GM23338 (cell line): ENCODE data around the gene BRI3BP. TPM values are rescaled to one million over a fixed set of nuclear protein-coding genes. Genes with fewer than 3 reads are reported as not detected.

Source experiments
- ATAC-seq: fragments of 200-7000 bp; cut with Tn5 transposase; 3 replicates; pipeline ENCODE4 v1.9.1; 2020
- DNase-seq: peaks from one replicate; pipeline ENCODE4 v3.0.0-alpha.2; 2015; ENCODE audit warnings: low spot score
- H2AFZ ChIP-seq: fragments of 200-600 bp; sonication (generic); 2 replicates; pipeline ENCODE4 v1.8.0; 2016; ENCODE audit warnings: antibody characterized with exemption, mild to moderate bottlenecking, moderate library complexity
- H3F3A ChIP-seq: fragments of 200-600 bp; sonication (generic); replicated peaks from 2 replicates; pipeline ENCODE4 v1.8.0; 2017; ENCODE audit warnings: antibody characterized with exemption, mixed run types, low read depth
- H3K27ac ChIP-seq: fragments of 200-600 bp; sonication (generic); 2 replicates; pipeline ENCODE4 v1.6.1; 2016; ENCODE audit warnings: low read depth
- H3K27me3 ChIP-seq: fragments of 200-600 bp; sonication (generic); 2 replicates; pipeline ENCODE4 v1.8.0; 2016; ENCODE audit warnings: mild to moderate bottlenecking, mixed run types, moderate library complexity; ENCODE audit not compliant: insufficient read depth
- H3K36me3 ChIP-seq: fragments of 200-600 bp; sonication (generic); 2 replicates; pipeline ENCODE4 v1.8.0; 2016; ENCODE audit warnings: mild to moderate bottlenecking; ENCODE audit not compliant: insufficient read depth
- H3K4me1 ChIP-seq: fragments of 200-600 bp; sonication (generic); 2 replicates; pipeline ENCODE4 v1.8.0; 2016; ENCODE audit warnings: mild to moderate bottlenecking, moderate library complexity; ENCODE audit not compliant: insufficient read depth
- H3K4me2 ChIP-seq: fragments of 200-600 bp; sonication (generic); 2 replicates; pipeline ENCODE4 v1.7.1; 2017; ENCODE audit warnings: mixed run types
- H3K4me3 ChIP-seq: fragments of 200-600 bp; sonication (generic); 2 replicates; pipeline ENCODE4 v1.6.1; 2016; ENCODE audit warnings: mixed run types
- H3K79me2 ChIP-seq: fragments of 200-600 bp; sonication (generic); replicated peaks from 2 replicates; pipeline ENCODE4 v1.8.0; 2017; ENCODE audit warnings: mild to moderate bottlenecking; ENCODE audit not compliant: insufficient read depth
- H3K9me2 ChIP-seq: fragments of 200-600 bp; sonication (generic); 2 replicates; pipeline ENCODE4 v1.8.0; 2017; ENCODE audit not compliant: insufficient read depth
- H4K20me1 ChIP-seq: fragments of 200-600 bp; sonication (generic); replicated peaks from 2 replicates; pipeline ENCODE4 v1.8.0; 2017; ENCODE audit warnings: mild to moderate bottlenecking; ENCODE audit not compliant: insufficient read depth
- H3K27ac Mint-ChIP-seq: 2 replicates; pipeline ENCODE4 v1.8.0; 2020; ENCODE audit warnings: inconsistent platforms, mild to moderate bottlenecking, moderate library complexity, mixed read lengths
- H3K27me3 Mint-ChIP-seq: 3 replicates; pipeline ENCODE4 v1.8.0; 2022; ENCODE audit warnings: low read depth, mild to moderate bottlenecking, moderate library complexity, mixed read lengths, inconsistent platforms; ENCODE audit not compliant: insufficient read depth, poor library complexity
- H3K36me3 Mint-ChIP-seq: 3 replicates; pipeline ENCODE4 v1.8.0; 2021; ENCODE audit warnings: low read depth, mild to moderate bottlenecking, inconsistent platforms, moderate library complexity, mixed read lengths
- H3K4me1 Mint-ChIP-seq: 3 replicates; pipeline ENCODE4 v1.8.0; 2020; ENCODE audit warnings: mild to moderate bottlenecking, inconsistent platforms, mixed read lengths
- H3K4me3 Mint-ChIP-seq: 3 replicates; pipeline ENCODE4 v1.8.0; 2021; ENCODE audit warnings: moderate library complexity, mild to moderate bottlenecking, inconsistent platforms, mixed read lengths
- H3K9me3 Mint-ChIP-seq: 3 replicates; pipeline ENCODE4 v1.8.0; 2020; ENCODE audit warnings: moderate library complexity, mild to moderate bottlenecking, inconsistent platforms, mixed read lengths
- CREB1 ChIP-seq: fragments of 250-450 bp; sonication (Bioruptor Pico); IDR thresholded peaks from 2 replicates; pipeline ENCODE4 v1.5.0; 2020; ENCODE audit warnings: low read depth, mild to moderate bottlenecking, moderate library complexity
- EZH2 ChIP-seq: fragments of 200-600 bp; sonication (generic); IDR thresholded peaks from one replicate; pipeline ENCODE4 v1.8.0; 2017; ENCODE audit warnings: antibody characterized with exemption, mild to moderate bottlenecking, low read depth; ENCODE audit not compliant: unreplicated experiment
- EZH2phosphoT487 ChIP-seq: fragments of 200-600 bp; sonication (generic); IDR thresholded peaks from one replicate; pipeline ENCODE4 v1.8.1; 2018; ENCODE audit warnings: antibody characterized with exemption; ENCODE audit not compliant: unreplicated experiment
- JUNB ChIP-seq: IDR thresholded peaks from one replicate; pipeline ENCODE4 v1.6.1; 2016; ENCODE audit warnings: antibody characterized with exemption; ENCODE audit not compliant: unreplicated experiment
- NANOG ChIP-seq: IDR thresholded peaks from 2 replicates; pipeline ENCODE4 v1.6.1; 2016; ENCODE audit warnings: antibody characterized with exemption, borderline replicate concordance
- POLR2AphosphoS5 ChIP-seq: IDR thresholded peaks from 2 replicates; pipeline ENCODE4 v1.6.1; 2016; ENCODE audit warnings: antibody characterized with exemption, low read depth
- STAT1 ChIP-seq: IDR thresholded peaks from one replicate; pipeline ENCODE4 v1.6.1; 2016; ENCODE audit warnings: antibody characterized with exemption; ENCODE audit not compliant: unreplicated experiment
- ZNF114 ChIP-seq: fragments of 250-450 bp; sonication (Bioruptor Pico); IDR thresholded peaks from 2 replicates; pipeline ENCODE4 v1.5.0; 2020; ENCODE audit warnings: mild to moderate bottlenecking, moderate library complexity
- polyA plus RNA-seq: library from polyadenylated mRNA; unstranded; fragments of >200 nt; fragmentation: Nextera tagmentation; extraction: Ambion mirVana; gene quantifications from 2 replicates; pipeline ENCODE4 v1.2.1, GENCODE V29; 2016
- total RNA-seq: library from RNA; depleted of rRNA; stranded (reverse); fragments of >200 nt; shearing (Covaris generic); gene quantifications from 2 replicates; pipeline ENCODE4 v1.2.3, GENCODE V29; 2014
- TF ChIP-seq, protein P1 (sequence below), 2 experiments: fragments of 200-600 bp in 1 of 2; sonication (generic) in 1 of 2; conservative IDR thresholded peaks; 2 replicates each; pipeline versions ENCODE4 v1.5.1 to v1.6.1; 2016 to 2017; ENCODE audit warnings: antibody characterized with exemption in 2 of 2, low read depth in 2 of 2, mild to moderate bottlenecking in 2 of 2, moderate library complexity in 1 of 2
- TF ChIP-seq, protein P2 (sequence below): IDR thresholded peaks from one replicate; pipeline ENCODE4 v1.6.1; 2018; ENCODE audit warnings: antibody characterized with exemption; ENCODE audit not compliant: unreplicated experiment

Gene BRI3BP
- total and polyA plus RNA-seq, 2 experiments from 2014 or later, result 5.8 to 10.7 TPM

DNA sequence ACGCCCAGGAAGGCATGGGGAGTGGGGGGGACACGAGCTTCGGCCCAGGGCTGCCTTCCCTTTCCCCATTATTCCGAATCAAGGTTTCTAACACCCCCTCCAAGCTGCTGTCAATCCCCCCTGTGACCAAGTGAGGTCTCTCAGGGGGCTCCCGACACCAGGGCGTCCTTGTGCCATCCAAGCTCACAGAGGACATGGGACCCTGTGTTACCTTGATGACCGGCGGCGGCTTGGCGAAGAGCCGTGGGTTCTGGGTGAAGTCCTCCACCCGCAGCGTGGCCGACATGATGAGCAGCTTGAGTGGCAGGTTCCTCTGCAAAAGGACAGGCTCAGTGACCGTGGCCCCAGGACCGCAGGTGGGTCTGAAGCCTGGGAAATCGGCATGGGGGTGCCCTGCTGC lies 24.8 kb upstream of the BRI3BP start:
- H3K27me3 Mint-ChIP-seq, result peaks cover 16% of the 10 kb centered on the region
- no peaks in the 10 kb centered on the region for H3K9me3 Mint-ChIP-seq
- no peak overlapping the region for H3K27ac Mint-ChIP-seq
- no peaks in the 10 kb centered on the region for H3K27me3 ChIP-seq
- H3K27ac ChIP-seq, result no peak overlapping the region
- H4K20me1 ChIP-seq, result peaks cover 7% of the 10 kb centered on the region; the same call in 1 of the 2 replicates
- peaks cover 10% of the 10 kb centered on the region; the same call in 1 of the 2 replicates for H3K36me3 ChIP-seq
- TF ChIP-seq ZNF114 (CRISPR knock-in tag), result no peak
- no peak for TF ChIP-seq CREB1 (CRISPR knock-in tag)
- TF ChIP-seq, protein P1, sequence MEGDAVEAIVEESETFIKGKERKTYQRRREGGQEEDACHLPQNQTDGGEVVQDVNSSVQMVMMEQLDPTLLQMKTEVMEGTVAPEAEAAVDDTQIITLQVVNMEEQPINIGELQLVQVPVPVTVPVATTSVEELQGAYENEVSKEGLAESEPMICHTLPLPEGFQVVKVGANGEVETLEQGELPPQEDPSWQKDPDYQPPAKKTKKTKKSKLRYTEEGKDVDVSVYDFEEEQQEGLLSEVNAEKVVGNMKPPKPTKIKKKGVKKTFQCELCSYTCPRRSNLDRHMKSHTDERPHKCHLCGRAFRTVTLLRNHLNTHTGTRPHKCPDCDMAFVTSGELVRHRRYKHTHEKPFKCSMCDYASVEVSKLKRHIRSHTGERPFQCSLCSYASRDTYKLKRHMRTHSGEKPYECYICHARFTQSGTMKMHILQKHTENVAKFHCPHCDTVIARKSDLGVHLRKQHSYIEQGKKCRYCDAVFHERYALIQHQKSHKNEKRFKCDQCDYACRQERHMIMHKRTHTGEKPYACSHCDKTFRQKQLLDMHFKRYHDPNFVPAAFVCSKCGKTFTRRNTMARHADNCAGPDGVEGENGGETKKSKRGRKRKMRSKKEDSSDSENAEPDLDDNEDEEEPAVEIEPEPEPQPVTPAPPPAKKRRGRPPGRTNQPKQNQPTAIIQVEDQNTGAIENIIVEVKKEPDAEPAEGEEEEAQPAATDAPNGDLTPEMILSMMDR (conservative IDR thresholded peaks at IDR 0.05; ENCODE audit: low read depth in 2 of 2), result no peak
- TF ChIP-seq STAT1, result no peak
- no peak for TF ChIP-seq POLR2AphosphoS5
- H3K4me1 Mint-ChIP-seq, result no peaks in the 10 kb centered on the region
- no peak overlapping the region for H2AFZ ChIP-seq
- no peaks in the 10 kb centered on the region for H3K79me2 ChIP-seq
- no peaks in the 10 kb centered on the region for H3F3A ChIP-seq
- H3K9me2 ChIP-seq, result no peaks in the 10 kb centered on the region
- no peak overlapping the region for H3K4me3 ChIP-seq
- ATAC-seq (no peak), DNase-seq (no peak)
- H3K36me3 Mint-ChIP-seq, result peaks cover 68% of the 10 kb centered on the region
- H3K4me2 ChIP-seq, result no peak overlapping the region
- no peak overlapping the region for H3K4me3 Mint-ChIP-seq
- H3K4me1 ChIP-seq, result no peaks in the 10 kb centered on the region

DNA sequence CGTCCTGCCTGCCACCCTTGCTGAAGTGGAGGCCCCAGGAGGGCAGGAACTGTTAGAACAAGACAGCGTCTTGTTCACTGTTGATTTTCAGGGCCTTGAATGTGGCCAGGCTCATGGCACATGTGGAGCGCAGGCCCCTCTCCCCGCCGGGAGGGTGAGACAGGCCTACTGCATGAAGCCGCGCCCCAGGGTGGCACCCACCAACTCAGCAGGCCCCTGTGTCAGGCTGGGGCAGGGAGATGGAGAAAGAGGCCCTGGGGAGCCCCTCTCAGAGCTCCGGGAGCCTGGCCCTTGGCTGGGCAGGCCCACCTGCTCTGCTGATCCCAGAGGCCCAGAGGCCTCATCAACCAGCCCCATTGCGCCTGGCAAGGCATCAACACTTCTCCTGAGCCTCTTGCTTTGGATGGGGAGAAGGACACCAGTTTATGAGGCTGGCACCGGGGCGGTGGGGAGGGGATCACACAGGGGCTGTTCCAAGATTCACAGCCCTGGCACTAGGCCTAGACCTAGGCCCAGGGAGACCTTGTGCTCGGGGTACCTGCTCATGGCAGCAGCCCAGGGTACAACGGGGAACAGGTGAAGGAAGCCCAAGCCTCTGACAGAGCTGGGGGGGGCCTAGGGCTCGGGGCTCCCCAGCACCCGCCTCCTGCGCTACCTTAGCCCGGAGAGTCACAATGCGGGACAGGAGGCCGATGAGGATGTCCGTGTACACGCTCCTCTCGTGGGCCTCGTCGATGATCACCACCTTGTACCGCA lies 22.6 kb upstream of the BRI3BP start:
- H3K9me2 ChIP-seq, result no peaks in the 10 kb centered on the region
- H3K27me3 ChIP-seq, result no peaks in the 10 kb centered on the region
- no peak overlapping the region for H2AFZ ChIP-seq
- no peak overlapping the region for H3K4me2 ChIP-seq
- no peaks in the 10 kb centered on the region for H3K9me3 Mint-ChIP-seq
- peaks cover 63% of the 10 kb centered on the region for H3K36me3 Mint-ChIP-seq
- no peak overlapping the region for H3K4me3 Mint-ChIP-seq
- H3K79me2 ChIP-seq, result no peaks in the 10 kb centered on the region
- H3K4me3 ChIP-seq, result no peak overlapping the region
- no peak overlapping the region for H3K27ac Mint-ChIP-seq
- H3F3A ChIP-seq, result no peaks in the 10 kb centered on the region
- ATAC-seq (no peak), DNase-seq (no peak)
- TF ChIP-seq, protein P2, sequence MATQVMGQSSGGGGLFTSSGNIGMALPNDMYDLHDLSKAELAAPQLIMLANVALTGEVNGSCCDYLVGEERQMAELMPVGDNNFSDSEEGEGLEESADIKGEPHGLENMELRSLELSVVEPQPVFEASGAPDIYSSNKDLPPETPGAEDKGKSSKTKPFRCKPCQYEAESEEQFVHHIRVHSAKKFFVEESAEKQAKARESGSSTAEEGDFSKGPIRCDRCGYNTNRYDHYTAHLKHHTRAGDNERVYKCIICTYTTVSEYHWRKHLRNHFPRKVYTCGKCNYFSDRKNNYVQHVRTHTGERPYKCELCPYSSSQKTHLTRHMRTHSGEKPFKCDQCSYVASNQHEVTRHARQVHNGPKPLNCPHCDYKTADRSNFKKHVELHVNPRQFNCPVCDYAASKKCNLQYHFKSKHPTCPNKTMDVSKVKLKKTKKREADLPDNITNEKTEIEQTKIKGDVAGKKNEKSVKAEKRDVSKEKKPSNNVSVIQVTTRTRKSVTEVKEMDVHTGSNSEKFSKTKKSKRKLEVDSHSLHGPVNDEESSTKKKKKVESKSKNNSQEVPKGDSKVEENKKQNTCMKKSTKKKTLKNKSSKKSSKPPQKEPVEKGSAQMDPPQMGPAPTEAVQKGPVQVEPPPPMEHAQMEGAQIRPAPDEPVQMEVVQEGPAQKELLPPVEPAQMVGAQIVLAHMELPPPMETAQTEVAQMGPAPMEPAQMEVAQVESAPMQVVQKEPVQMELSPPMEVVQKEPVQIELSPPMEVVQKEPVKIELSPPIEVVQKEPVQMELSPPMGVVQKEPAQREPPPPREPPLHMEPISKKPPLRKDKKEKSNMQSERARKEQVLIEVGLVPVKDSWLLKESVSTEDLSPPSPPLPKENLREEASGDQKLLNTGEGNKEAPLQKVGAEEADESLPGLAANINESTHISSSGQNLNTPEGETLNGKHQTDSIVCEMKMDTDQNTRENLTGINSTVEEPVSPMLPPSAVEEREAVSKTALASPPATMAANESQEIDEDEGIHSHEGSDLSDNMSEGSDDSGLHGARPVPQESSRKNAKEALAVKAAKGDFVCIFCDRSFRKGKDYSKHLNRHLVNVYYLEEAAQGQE, result no peak
- TF ChIP-seq, protein P1 (conservative IDR thresholded peaks at IDR 0.05; ENCODE audit: low read depth in 2 of 2), result no peak
- TF ChIP-seq EZH2phosphoT487 (no peak), JUNB (no peak), NANOG (no peak), EZH2 (no peak), ZNF114 (CRISPR knock-in tag) (no peak), STAT1 (no peak)
- H3K27me3 Mint-ChIP-seq, result peaks cover 10% of the 10 kb centered on the region
- H3K4me1 ChIP-seq, result no peaks in the 10 kb centered on the region
- H3K27ac ChIP-seq, result no peak overlapping the region
- H3K36me3 ChIP-seq, result peaks cover 11% of the 10 kb centered on the region; the same call in 1 of the 2 replicates
- H3K4me1 Mint-ChIP-seq, result no peaks in the 10 kb centered on the region
- H4K20me1 ChIP-seq, result peaks cover 7% of the 10 kb centered on the region; the same call in 1 of the 2 replicates
